ENCODE results near the gene LTO1. TPM values are rescaled to one million over a fixed set of nuclear protein-coding genes. Genes with fewer than 3 reads are reported as not detected.

The LTO1 gene, protein sequence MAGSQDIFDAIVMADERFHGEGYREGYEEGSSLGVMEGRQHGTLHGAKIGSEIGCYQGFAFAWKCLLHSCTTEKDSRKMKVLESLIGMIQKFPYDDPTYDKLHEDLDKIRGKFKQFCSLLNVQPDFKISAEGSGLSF
- polyA plus RNA-seq = 11.6 and 12.3 TPM in 2 replicates

GRCh38 chr11:69674886-69675714, at the start of gene LTO1:
LTO1 (minus strand) TSS chr11:69675353; CDS start chr11:69675239, 114 bp downstream.

GRCh38 chr11:69703768-69704507, 28.8 kb upstream of the LTO1 start, which contains the start of gene FGF19:
FGF19 (minus strand) TSS chr11:69704022; CDS start chr11:69703876, 146 bp downstream.

GRCh38 chr11:69640995-69641581, 34.1 kb downstream of the LTO1 start, which contains the start of gene CCND1:
CCND1 (plus strand) TSS chr11:69641156; CDS start chr11:69641314, 158 bp downstream.

Other genes starting within 250 kb of the LTO1 start
- gene LINC01488, start 193.7 kb downstream of the LTO1 start, polyA plus RNA-seq = not detected in 2 replicates
- 0.21 and 0.82 TPM in 2 replicates for gene CCND1, start 34.2 kb downstream of the LTO1 start, polyA plus RNA-seq
- not detected in 2 replicates for gene FGF19, start 28.7 kb upstream of the LTO1 start, polyA plus RNA-seq
- gene FGF4, start 100.0 kb upstream of the LTO1 start, polyA plus RNA-seq = not detected in 2 replicates
- gene FGF3, start 144.1 kb upstream of the LTO1 start, polyA plus RNA-seq = not detected in 2 replicates

Data from Purkinje cell (primary cell).